Activated naive CD4-positive, alpha-beta T cell treated with anti-CD3 and anti-CD28 coated beads, Interleukin-2, amount 10 ng/mL, durations not matched to agents 7 days and 5 days (primary cell): ENCODE measurements around the gene OR10A6.

ENCODE experiments used
- CTCF ChIA-PET: fragments of 350-600 bp; sonication (Branson Sonifier 250); formaldehyde crosslinking; loops from one replicate; lab custom pipeline; 2021; ENCODE audit warnings: antibody characterized with exemption; lab: Charles Lee
- DNase-seq: peaks from one replicate; pipeline ENCODE4 v3.0.0-alpha.2; 2020
- H3K27ac Mint-ChIP-seq: one replicate; pipeline ENCODE4 v1.8.0; 2021; ENCODE audit warnings: mild to moderate bottlenecking, moderate library complexity, mixed read lengths
- H3K27me3 Mint-ChIP-seq: one replicate; pipeline ENCODE4 v1.8.0; 2021; ENCODE audit warnings: mild to moderate bottlenecking, mixed read lengths
- H3K36me3 Mint-ChIP-seq: one replicate; pipeline ENCODE4 v1.8.0; 2021; ENCODE audit warnings: mixed read lengths
- H3K4me1 Mint-ChIP-seq: one replicate; pipeline ENCODE4 v1.8.0; 2021; ENCODE audit warnings: mixed read lengths
- H3K4me3 Mint-ChIP-seq: one replicate; pipeline ENCODE4 v1.8.0; 2021; ENCODE audit warnings: mild to moderate bottlenecking, moderate library complexity, mixed read lengths
- H3K9me3 Mint-ChIP-seq: one replicate; pipeline ENCODE4 v1.8.0; 2021; ENCODE audit warnings: mixed read lengths

The OR10A6 gene

GRCh38 chr11:7931168-7931567 lies at the start of gene OR10A6:
Gene OR10A6, minus strand, starts transcription at chr11:7931268. Its CDS starts 2,606 bp downstream, at chr11:7928662.
- Mint-ChIP-seq H3K27me3 (peaks cover 5% of the 10 kb centered on the region), H3K27ac (no peak within 1 kb of the TSS), H3K9me3 (no peaks in the 10 kb centered on the region), H3K4me3 (no peak within 1 kb of the TSS), H3K36me3 (no peaks in the 10 kb centered on the region), H3K4me1 (no peaks in the 10 kb centered on the region)
- CTCF ChIA-PET: no interaction called here
- DNase-seq: no peak

- Mint-ChIP-seq H3K9me3 (no peaks in the 10 kb centered on the region), H3K4me3 (no peak overlapping the region), H3K36me3 (no peaks in the 10 kb centered on the region), H3K4me1 (no peaks in the 10 kb centered on the region), H3K27me3 (peaks cover 5% of the 10 kb centered on the region), H3K27ac (no peak overlapping the region)
- CTCF ChIA-PET: interaction anchor here (1.6 kb wide), 1 partner anchor 30 kb away, joined by 3 read pairs; no protein-coding TSS in a partner anchor
- no peak for DNase-seq
Measured at GRCh38 chr11:7977232-7977917, 46.3 kb upstream of the OR10A6 start.

GRCh38 chr11:7974668-7975067 lies 43.6 kb upstream of the OR10A6 start:
- Mint-ChIP-seq H3K27me3 (peaks cover 5% of the 10 kb centered on the region), H3K36me3 (no peaks in the 10 kb centered on the region), H3K9me3 (no peaks in the 10 kb centered on the region), H3K27ac (no peak overlapping the region), H3K4me1 (no peaks in the 10 kb centered on the region), H3K4me3 (no peak overlapping the region)
- no peak for DNase-seq
- CTCF ChIA-PET: interaction anchor here (2.0 kb wide), 1 partner anchor 12 kb away, joined by 9 read pairs; the partner anchor contains the start of gene EIF3F

- CTCF ChIA-PET: interaction anchor here (2.0 kb wide), 1 partner anchor 13 kb away, joined by 9 read pairs; the partner anchor contains the start of gene EIF3F
- Mint-ChIP-seq H3K4me1 (no peaks in the 10 kb centered on the region), H3K4me3 (no peak overlapping the region), H3K9me3 (no peaks in the 10 kb centered on the region), H3K27ac (no peak overlapping the region), H3K27me3 (peaks cover 5% of the 10 kb centered on the region), H3K36me3 (no peaks in the 10 kb centered on the region)
- DNase-seq: no peak
Measured at GRCh38 chr11:7973011-7973410, 41.9 kb upstream of the OR10A6 start.

- H3K9me3 Mint-ChIP-seq: no peaks in the 10 kb centered on the region
- no peak for DNase-seq
- CTCF ChIA-PET: no interaction called here
Measured at GRCh38 chr11:7971846-7972245, 40.8 kb upstream of the OR10A6 start.

GRCh38 chr11:7969756-7970646 lies 38.9 kb upstream of the OR10A6 start:
- Mint-ChIP-seq H3K27ac (no peak overlapping the region), H3K27me3 (peaks cover 12% of the 10 kb centered on the region), H3K36me3 (no peaks in the 10 kb centered on the region), H3K4me3 (no peak overlapping the region), H3K4me1 (no peaks in the 10 kb centered on the region), H3K9me3 (no peaks in the 10 kb centered on the region)
- no peak for DNase-seq
- CTCF ChIA-PET: no interaction called here

More at GRCh38 chr11:7971846-7972245, 40.8 kb upstream of the OR10A6 start:
- Mint-ChIP-seq H3K4me1 (no peaks in the 10 kb centered on the region), H3K36me3 (no peaks in the 10 kb centered on the region), H3K4me3 (no peak overlapping the region), H3K27me3 (peaks cover 11% of the 10 kb centered on the region), H3K27ac (no peak overlapping the region)

GRCh38 chr11:7968686-7969085 lies 37.6 kb upstream of the OR10A6 start:
- peaks cover 7% of the 10 kb centered on the region for H3K27me3 Mint-ChIP-seq
- no peaks in the 10 kb centered on the region for H3K4me1 Mint-ChIP-seq
- no peaks in the 10 kb centered on the region for H3K9me3 Mint-ChIP-seq
- DNase-seq: no peak
- CTCF ChIA-PET: interaction anchor here (1.0 kb wide), 1 partner anchor 21 kb away, joined by 3 read pairs; no protein-coding TSS in a partner anchor
- H3K4me3 Mint-ChIP-seq: no peak overlapping the region
- H3K27ac Mint-ChIP-seq: no peak overlapping the region
- no peaks in the 10 kb centered on the region for H3K36me3 Mint-ChIP-seq

- no peak for DNase-seq
- Mint-ChIP-seq H3K27me3 (peaks cover 7% of the 10 kb centered on the region), H3K4me3 (no peak overlapping the region), H3K36me3 (no peaks in the 10 kb centered on the region), H3K4me1 (no peaks in the 10 kb centered on the region), H3K9me3 (no peaks in the 10 kb centered on the region), H3K27ac (no peak overlapping the region)
- CTCF ChIA-PET: no interaction called here
Measured at GRCh38 chr11:7967826-7968225, 36.8 kb upstream of the OR10A6 start.

- Mint-ChIP-seq H3K4me1 (no peaks in the 10 kb centered on the region), H3K27ac (no peak overlapping the region), H3K4me3 (no peak overlapping the region), H3K27me3 (peaks cover 7% of the 10 kb centered on the region), H3K9me3 (no peaks in the 10 kb centered on the region), H3K36me3 (no peaks in the 10 kb centered on the region)
- no peak for DNase-seq
- CTCF ChIA-PET: no interaction called here
Measured at GRCh38 chr11:7967097-7967496, 36.0 kb upstream of the OR10A6 start.

- no peak for DNase-seq
- Mint-ChIP-seq H3K9me3 (no peaks in the 10 kb centered on the region), H3K27me3 (peaks cover 7% of the 10 kb centered on the region), H3K36me3 (no peaks in the 10 kb centered on the region), H3K27ac (no peak within 1 kb of the TSS), H3K4me3 (no peak within 1 kb of the TSS), H3K4me1 (no peaks in the 10 kb centered on the region)
- CTCF ChIA-PET: no interaction called here
Measured at GRCh38 chr11:7965386-7965785, 34.3 kb upstream of the OR10A6 start, which contains the start of gene NLRP10. Gene NLRP10, minus strand, starts transcription at chr11:7965447. Its CDS starts 1,952 bp downstream, at chr11:7963495.

- no peaks in the 10 kb centered on the region for H3K36me3 Mint-ChIP-seq
Measured at GRCh38 chr11:7964873-7965272, 33.8 kb upstream of the OR10A6 start.

GRCh38 chr11:7964261-7964660 lies 33.2 kb upstream of the OR10A6 start:
- Mint-ChIP-seq H3K9me3 (no peaks in the 10 kb centered on the region), H3K4me3 (no peak overlapping the region), H3K4me1 (no peaks in the 10 kb centered on the region), H3K27ac (no peak overlapping the region), H3K36me3 (no peaks in the 10 kb centered on the region), H3K27me3 (peaks cover 13% of the 10 kb centered on the region)
- CTCF ChIA-PET: interaction anchor here (1.4 kb wide), 1 partner anchor 69 kb away, joined by 3 read pairs; no protein-coding TSS in a partner anchor
- no peak for DNase-seq

More at GRCh38 chr11:7964873-7965272, 33.8 kb upstream of the OR10A6 start:
- H3K4me3 Mint-ChIP-seq: no peak overlapping the region
- no peak for DNase-seq
- no peaks in the 10 kb centered on the region for H3K9me3 Mint-ChIP-seq
- H3K4me1 Mint-ChIP-seq: no peaks in the 10 kb centered on the region
- H3K27ac Mint-ChIP-seq: no peak overlapping the region
- H3K27me3 Mint-ChIP-seq: peaks cover 12% of the 10 kb centered on the region
- CTCF ChIA-PET: interaction anchor here (1.4 kb wide), 1 partner anchor 69 kb away, joined by 3 read pairs; no protein-coding TSS in a partner anchor

- Mint-ChIP-seq H3K9me3 (no peaks in the 10 kb centered on the region), H3K27me3 (peaks cover 8% of the 10 kb centered on the region), H3K4me3 (no peak overlapping the region), H3K27ac (no peak overlapping the region), H3K4me1 (no peaks in the 10 kb centered on the region), H3K36me3 (no peaks in the 10 kb centered on the region)
- CTCF ChIA-PET: no interaction called here
- DNase-seq: no peak
Measured at GRCh38 chr11:7955191-7955590, 24.1 kb upstream of the OR10A6 start.

GRCh38 chr11:7949934-7950333 lies 18.9 kb upstream of the OR10A6 start:
- no peak overlapping the region for H3K4me3 Mint-ChIP-seq
- H3K4me1 Mint-ChIP-seq: no peaks in the 10 kb centered on the region
- CTCF ChIA-PET: no interaction called here
- DNase-seq: no peak
- no peaks in the 10 kb centered on the region for H3K36me3 Mint-ChIP-seq
- H3K27me3 Mint-ChIP-seq: peaks cover 12% of the 10 kb centered on the region
- no peaks in the 10 kb centered on the region for H3K9me3 Mint-ChIP-seq
- H3K27ac Mint-ChIP-seq: no peak overlapping the region
